Motor neuron (in vitro differentiated cells): Measurements from ENCODE around the gene ATXN7L2. TPM values are rescaled to one million over a fixed set of nuclear protein-coding genes. Genes with fewer than 3 reads are reported as not detected.
"Not testable (repeated sequence)": the region's sequence is repeated elsewhere in the genome, so short reads cannot be mapped to it uniquely, and the experiment has no call there.

Experiments
- ATAC-seq, 8 experiments: fragments of 200-7000 bp; cut with Tn5 transposase; replicated peaks in 6 of 8; 2 replicates each; pipeline ENCODE4 v1.8.0; 2021; ENCODE audit warnings: mild to moderate bottlenecking in 8 of 8, moderate library complexity in 8 of 8
- H3K27ac ChIP-seq, 2 donors: fragments of 250-450 bp; sonication (Bioruptor Pico); 2 replicates each; pipeline ENCODE4 v1.9.0; 2021; ENCODE audit warnings: antibody characterized with exemption in 2 of 2, mild to moderate bottlenecking in 2 of 2, moderate library complexity in 1 of 2
- H3K4me1 ChIP-seq, 2 donors: fragments of 250-450 bp; sonication (Bioruptor Pico); replicated peaks in 1 of 2; 2 replicates each; pipeline ENCODE4 v1.6.1; 2021; ENCODE audit warnings: antibody characterized with exemption in 2 of 2, mild to moderate bottlenecking in 2 of 2, moderate library complexity in 1 of 2
- H3K4me3 ChIP-seq, 5 donors: fragments of 250-450 bp; sonication (Bioruptor Pico); 2 replicates each; pipeline ENCODE4 v1.9.0; 2021; ENCODE audit warnings: antibody characterized with exemption in 5 of 5, mild to moderate bottlenecking in 5 of 5, moderate library complexity in 4 of 5
- WGBS, 10 experiments: fragments of 450-650 bp; shearing (Covaris generic); methylation state at CpG; one replicate each; pipeline ENCODE4 v1.0.0; 2022; 5-methylcytosine and 5-hydroxymethylcytosine counted together
- in situ Hi-C, 9 experiments: fragments of 400-800 bp; cut with MboI; loops; one replicate each; pipeline ENCODE4 v1.15.0; 2021; ENCODE audit warnings: low sequenced_read_pairs in 9 of 9, low pct_unique_long_range_greater_than_20kb in 2 of 9; ENCODE audit not compliant: unreplicated experiment in 9 of 9
- total RNA-seq, 8 experiments: library from RNA; unstranded; fragments of 300-600 nt; gene quantifications; 2 replicates each; pipeline versions ENCODE4 v1.2.3 to v1.2.4, GENCODE V29; 2022

Gene ATXN7L2
- total RNA-seq, 8 experiments from 2014 or later: 3.7 to 20.1 (median 9.8) TPM

DNA sequence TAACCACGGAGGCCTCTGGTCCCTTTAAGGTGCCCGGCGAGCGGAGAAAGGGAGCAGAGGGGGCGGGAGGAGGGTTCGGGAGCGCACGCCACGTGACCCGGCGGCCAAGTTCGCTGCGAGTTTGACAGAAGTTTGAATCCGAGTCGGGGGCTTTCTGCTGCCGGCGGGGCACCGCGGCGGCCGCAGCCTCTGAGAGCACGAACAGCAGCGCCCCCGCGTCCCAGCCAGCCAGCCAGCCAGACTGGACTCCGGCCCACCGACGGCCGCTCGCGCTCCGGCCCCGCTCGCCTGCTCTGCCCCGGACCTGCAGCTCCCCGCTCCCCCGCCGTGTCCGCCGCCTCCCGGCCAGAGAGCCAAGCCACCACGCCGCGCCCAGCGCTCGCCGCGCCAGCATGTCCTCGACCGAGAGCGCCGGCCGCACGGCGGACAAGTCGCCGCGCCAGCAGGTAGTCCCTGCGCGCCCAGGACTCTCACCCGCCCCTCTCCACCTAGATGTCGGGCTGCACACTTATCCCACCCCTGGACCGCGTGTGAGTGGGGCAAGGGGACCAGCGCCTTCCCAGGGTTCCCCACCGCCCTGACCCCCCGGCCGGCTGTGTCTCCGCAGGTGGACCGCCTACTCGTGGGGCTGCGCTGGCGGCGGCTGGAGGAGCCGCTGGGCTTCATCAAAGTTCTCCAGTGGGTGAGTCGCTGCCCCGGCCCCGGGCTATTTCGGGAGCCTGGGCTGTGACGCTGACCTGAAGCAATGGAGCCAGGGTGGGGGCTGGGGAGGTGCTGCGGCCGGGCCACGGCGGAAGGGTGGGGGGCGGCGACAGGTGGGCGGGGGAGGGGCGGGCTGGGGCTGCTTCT, 17.0 kb upstream of the ATXN7L2 start, which contains the start of gene SYPL2:
Gene SYPL2 (plus strand): TSS at position 95 of the 849 bp plus-strand sequence. CDS start 298 bp downstream, at position 393.
- H3K4me1 ChIP-seq: peaks cover 2 to 4% of the 10 kb centered on the region in 2 donors
- H3K27ac ChIP-seq: no peak within 1 kb of the TSS
- WGBS, 10 experiments: 0% methylated on average over 5 of the region's 88 CpGs; no CpG with 5 or more reads in 9 of the 10 experiments
- in situ Hi-C loops: no loop called here
- peak within 1 kb of the TSS; percentile 17 to 38 (median 32) for H3K4me3 ChIP-seq
- peak; percentile 75 to 88 (median 80) for ATAC-seq

DNA sequence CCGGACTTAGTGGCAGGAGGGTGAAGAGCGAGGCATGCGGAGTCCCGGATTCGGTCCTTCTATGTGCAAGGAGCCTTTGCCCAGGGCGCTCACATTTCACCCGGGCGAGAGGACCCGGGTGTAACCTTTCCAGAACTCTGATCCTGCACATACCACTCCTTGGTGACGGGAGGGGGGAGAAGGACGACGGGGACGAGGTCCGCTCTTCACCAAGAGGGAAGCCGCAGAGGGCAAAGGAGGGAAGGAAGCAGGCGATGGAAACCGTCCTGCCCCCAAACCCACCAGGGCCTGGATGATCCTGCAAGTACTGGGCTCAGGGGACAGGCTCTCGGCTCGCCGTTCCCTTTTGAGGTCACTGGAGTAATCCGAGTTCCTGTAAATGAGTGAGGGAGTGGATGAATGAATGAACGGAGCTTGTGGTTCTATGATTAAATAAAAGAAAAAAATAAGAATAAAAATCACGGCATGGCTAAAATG, 16.4 kb upstream of the ATXN7L2 start:
- Histone ChIP-seq H3K4me3 (peak overlapping the region in 2 of 5 donors; percentile 36 to 38), H3K4me1 (peaks cover 2 to 4% of the 10 kb centered on the region in 2 donors), H3K27ac (no peak overlapping the region)
- WGBS, 10 experiments: 20 to 100% (median 47%) methylated on average over 1 to 12 of the region's 23 CpGs; no CpG with 5 or more reads in 1 of the 10 experiments
- ATAC-seq: peak in 4 of 8 experiments; percentile 7 to 35 (median 25)
- in situ Hi-C loops: no loop called here

DNA sequence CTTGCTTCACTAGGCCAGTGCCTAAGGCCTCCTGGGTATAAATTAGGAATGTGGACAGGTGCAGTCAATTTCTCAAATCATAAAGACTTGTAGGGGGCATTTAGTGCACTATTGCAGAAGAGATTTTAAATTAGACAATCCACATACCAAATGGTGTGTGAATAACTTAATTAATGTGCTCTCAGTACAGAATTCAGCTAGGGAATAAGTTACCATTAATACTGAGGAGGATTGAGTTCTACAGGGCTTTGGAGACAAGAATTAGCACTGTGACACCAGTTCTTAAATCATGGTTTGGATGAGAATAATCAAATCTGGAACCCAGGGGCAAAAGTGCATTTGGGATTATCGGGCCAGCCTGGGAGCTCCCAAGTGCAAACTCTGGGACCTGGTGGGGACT, 15.6 kb upstream of the ATXN7L2 start:
- peaks cover 2 to 4% of the 10 kb centered on the region in 2 donors for H3K4me1 ChIP-seq
- ATAC-seq: no peak
- no peak overlapping the region for H3K4me3 ChIP-seq
- WGBS, 10 experiments: 55 to 100% (median 73%) methylated on average over 1 of the region's 1 CpG; no CpG with 5 or more reads in 4 of the 10 experiments
- in situ Hi-C loops: no loop called here
- H3K27ac ChIP-seq: no peak overlapping the region

DNA sequence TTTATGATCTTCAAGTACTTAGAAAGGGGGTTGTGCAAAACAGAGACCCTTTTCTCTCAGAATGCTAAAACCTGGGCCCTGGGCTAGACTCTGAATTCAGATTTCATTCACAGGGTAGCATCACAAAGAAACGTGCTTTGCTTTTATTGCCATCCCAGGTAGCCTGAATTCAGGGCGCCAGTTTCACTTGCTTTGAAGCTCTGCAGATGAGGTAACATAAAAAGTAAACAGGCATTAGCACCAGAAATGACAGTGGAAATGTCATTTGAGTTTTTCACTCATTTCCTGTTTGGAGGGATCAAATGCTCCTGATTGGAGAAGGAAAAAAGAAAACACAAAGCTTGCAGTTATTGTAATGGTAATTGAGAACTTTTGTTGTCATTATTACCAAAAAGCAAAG, 14.8 kb upstream of the ATXN7L2 start:
- H3K4me3 ChIP-seq: no peak overlapping the region
- peaks cover 2 to 4% of the 10 kb centered on the region in 2 donors for H3K4me1 ChIP-seq
- ATAC-seq: no peak
- H3K27ac ChIP-seq: no peak overlapping the region
- in situ Hi-C loops: no loop called here
- WGBS, 10 experiments: 0 to 20% (median 3%) methylated on average over 1 to 2 of the region's 2 CpGs

DNA sequence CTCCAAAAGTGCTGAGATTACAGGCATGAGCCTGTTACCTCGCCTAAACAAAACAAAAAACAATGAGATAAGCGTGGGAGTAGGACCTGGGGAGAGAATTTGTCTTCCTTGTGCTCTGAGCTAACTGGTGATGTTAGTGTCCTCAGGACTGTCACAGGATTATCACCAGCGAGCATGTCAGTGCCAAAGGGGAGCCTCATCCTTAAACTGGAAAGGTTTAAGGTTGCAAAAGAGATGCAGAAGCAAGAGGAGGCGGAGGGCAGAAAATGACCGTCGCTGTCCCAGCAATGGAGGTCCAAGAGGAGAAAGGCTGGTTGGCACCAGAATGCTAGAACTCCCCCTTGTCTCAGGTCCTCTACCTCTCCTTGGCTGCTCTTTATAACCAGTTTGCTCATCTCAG, 13.5 kb upstream of the ATXN7L2 start:
- 0 to 93% (median 40%) methylated on average over 1 to 6 of the region's 6 CpGs; no CpG with 5 or more reads in 2 of the 10 experiments for WGBS, 10 experiments
- Histone ChIP-seq H3K4me3 (no peak overlapping the region), H3K27ac (no peak overlapping the region), H3K4me1 (peaks cover 0 to 2% of the 10 kb centered on the region in 2 donors)
- in situ Hi-C loops: no loop called here
- ATAC-seq: no peak

DNA sequence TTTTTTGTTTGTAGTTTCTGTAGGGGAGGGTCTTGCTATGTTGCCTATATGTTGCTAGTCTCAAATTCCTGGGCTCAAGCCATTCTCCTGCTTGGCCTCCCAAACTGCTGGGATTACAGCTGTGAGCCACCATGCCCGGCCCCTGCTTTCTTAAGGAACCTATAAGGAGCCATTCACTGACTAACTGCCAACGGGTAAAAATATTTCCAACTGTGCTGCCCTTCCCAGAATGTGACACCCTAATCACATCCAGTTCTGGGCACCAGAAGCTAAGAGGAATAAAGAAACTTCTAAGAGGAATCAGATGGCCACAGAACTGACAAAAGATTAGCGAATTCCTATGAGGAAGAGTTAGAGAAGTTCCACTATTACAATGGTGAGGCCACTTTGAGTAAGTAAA, 10.9 kb upstream of the ATXN7L2 start:
- in situ Hi-C loops: no loop called here
- H3K27ac ChIP-seq: no peak overlapping the region
- H3K4me1 ChIP-seq: peaks cover 0 to 2% of the 10 kb centered on the region in 2 donors
- WGBS, 10 experiments: 17 to 71% (median 32%) methylated on average over 1 to 3 of the region's 3 CpGs; no CpG with 5 or more reads in 4 of the 10 experiments
- ATAC-seq: no peak
- H3K4me3 ChIP-seq: no peak overlapping the region

DNA sequence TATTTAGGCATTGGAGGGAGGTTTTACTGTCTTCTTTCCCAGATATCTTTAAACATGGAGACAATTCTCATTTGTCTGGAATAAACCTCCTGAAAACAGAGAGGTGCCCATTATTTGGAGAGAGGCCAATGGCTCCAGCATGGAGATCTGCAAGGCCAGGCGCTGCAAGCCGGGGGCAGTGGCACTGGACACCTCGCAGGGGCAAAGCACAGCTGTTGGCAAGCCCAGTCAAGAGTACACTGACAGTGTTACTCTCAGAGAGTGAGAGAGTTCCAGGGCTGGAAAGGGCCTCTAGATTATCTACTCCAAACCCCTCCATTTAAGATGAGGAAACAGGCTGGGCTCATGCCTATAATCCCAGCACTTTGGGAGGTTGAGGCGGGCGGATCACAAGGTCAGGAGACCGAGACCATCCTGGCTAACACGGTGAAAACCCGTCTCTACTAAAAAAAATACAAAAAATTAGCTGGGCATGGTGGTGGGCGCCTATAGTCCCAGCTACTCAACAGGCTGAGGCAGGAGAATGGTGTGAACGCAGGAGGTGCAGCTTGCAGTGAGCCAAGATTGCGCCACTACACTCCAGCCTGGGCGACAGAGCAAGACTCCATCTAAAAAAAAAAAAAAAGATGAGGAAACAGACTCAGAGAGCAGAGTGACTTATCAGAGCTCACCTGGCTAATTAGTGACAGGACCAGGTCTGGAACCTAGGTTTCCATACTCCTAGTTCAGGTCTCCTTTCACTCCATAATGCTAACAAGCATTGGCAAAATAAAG, 10.2 kb upstream of the ATXN7L2 start:
- in situ Hi-C loops, H3K27ac ChIP-seq, H3K4me3 ChIP-seq, ATAC-seq, H3K4me1 ChIP-seq: not testable (repeated sequence)
- WGBS, 10 experiments: 35 to 100% (median 75%) methylated on average over 2 to 12 of the region's 12 CpGs; no CpG with 5 or more reads in 4 of the 10 experiments

DNA sequence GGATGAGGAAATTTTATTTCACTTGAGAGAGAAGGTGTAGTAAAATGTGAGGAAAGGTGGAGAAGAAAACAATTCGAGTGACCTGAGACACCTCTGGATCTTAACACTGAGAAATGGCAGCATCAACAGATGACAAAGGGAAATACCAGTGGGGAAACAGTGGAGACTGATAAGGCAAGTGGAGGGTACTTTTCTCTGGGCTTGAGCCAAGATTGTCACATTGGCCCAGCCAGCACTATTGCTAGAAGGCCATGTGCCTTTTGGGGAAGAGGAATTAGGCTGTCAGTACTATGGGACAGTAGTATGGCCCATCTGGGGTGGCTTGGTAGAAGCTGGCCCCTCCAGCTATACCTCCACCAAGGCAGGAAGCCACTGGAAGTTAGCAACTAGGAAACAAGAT, 9.0 kb upstream of the ATXN7L2 start:
- Histone ChIP-seq H3K27ac (no peak overlapping the region), H3K4me1 (no peaks in the 10 kb centered on the region), H3K4me3 (no peak overlapping the region)
- 0 to 100% (median 49%) methylated on average over 1 of the region's 1 CpG; no CpG with 5 or more reads in 4 of the 10 experiments for WGBS, 10 experiments
- ATAC-seq: no peak
- in situ Hi-C loops: no loop called here

DNA sequence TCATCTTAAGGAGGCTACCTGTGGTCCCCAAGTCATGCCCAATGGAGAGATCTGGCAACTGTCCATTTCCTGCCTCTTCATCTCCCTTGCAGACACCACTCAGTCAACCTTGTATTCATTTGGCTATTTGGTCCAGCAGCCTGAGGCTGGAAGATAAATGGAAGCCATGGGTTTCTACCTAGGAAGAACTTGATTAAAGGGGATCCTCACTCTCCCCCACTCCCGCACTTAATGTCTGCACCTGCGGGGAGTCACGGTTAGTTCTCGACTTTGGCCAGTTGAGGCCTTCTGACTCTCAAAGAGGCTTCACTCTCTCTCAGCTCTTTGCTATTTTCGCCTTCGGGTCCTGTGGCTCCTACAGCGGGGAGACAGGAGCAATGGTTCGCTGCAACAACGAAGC, 8.4 kb upstream of the ATXN7L2 start:
- no peak for ATAC-seq
- no peak overlapping the region for H3K27ac ChIP-seq
- in situ Hi-C loops: no loop called here
- H3K4me3 ChIP-seq: no peak overlapping the region
- WGBS, 10 experiments: 47 to 93% (median 76%) methylated on average over 2 to 9 of the region's 9 CpGs; no CpG with 5 or more reads in 2 of the 10 experiments
- H3K4me1 ChIP-seq: no peaks in the 10 kb centered on the region

DNA sequence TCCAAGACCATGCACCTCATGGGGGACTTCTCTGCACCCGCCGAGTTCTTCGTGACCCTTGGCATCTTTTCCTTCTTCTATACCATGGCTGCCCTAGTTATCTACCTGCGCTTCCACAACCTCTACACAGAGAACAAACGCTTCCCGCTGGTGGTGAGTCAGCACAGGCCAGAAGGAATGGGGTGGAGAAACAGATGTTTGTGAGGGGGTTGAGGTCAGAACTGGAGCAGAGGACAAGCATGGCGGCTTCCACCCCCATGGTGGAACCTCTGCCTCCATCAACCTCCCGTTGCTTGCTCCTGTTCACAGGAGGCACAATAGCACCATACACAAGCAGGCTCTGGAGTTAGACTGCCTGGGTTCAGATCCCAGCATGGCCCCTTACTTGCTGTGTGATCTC, 6.9 kb upstream of the ATXN7L2 start:
- H3K4me1 ChIP-seq: peaks cover 0 to 4% of the 10 kb centered on the region in 2 donors
- H3K4me3 ChIP-seq: no peak overlapping the region
- no peak overlapping the region for H3K27ac ChIP-seq
- ATAC-seq: no peak
- in situ Hi-C loops: no loop called here
- WGBS, 10 experiments: 60 to 90% (median 81%) methylated on average over 1 to 6 of the region's 8 CpGs; no CpG with 5 or more reads in 3 of the 10 experiments

DNA sequence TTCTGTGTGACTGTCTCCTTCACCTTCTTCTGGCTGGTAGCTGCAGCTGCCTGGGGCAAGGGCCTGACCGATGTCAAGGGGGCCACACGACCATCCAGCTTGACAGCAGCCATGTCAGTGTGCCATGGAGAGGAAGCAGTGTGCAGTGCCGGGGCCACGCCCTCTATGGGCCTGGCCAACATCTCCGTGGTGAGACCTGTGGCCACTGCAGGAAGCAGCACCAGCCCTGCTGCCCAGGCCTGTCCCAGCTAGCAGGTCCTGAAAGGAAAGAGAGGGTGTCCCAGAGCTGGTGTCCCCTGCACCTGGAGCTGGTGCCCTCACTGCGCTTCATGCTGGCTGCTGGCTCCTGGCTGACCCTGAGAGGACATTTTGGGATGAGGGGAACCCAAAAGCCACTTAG, 5.9 kb upstream of the ATXN7L2 start:
- no peak overlapping the region for H3K27ac ChIP-seq
- in situ Hi-C loops: no loop called here
- peaks cover 6 to 9% of the 10 kb centered on the region in 2 donors for H3K4me1 ChIP-seq
- H3K4me3 ChIP-seq: no peak overlapping the region
- 0 to 80% (median 56%) methylated on average over 1 to 5 of the region's 6 CpGs; no CpG with 5 or more reads in 4 of the 10 experiments for WGBS, 10 experiments
- peak in 2 of 8 experiments; percentile 24 to 26 for ATAC-seq

DNA sequence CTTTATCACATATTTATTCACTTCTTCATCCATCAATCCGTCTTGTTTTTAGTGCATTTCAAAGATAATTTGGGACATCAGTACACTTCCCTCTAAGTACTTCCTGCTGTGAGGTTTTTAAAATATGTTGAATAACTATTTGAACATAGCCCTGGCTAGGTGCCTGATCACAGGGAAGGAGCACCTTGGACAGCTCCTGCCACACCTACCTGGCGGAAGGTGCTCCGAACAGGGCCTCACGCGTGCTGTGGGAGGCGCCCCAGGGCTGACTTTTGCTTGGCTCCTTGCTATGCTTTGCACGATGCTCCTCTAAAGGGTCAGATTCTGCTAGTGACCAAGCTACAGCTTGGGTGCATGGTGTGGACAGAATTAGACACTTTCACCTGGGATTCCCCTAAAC, 4.9 kb upstream of the ATXN7L2 start:
- WGBS, 10 experiments: 0 to 34% (median 21%) methylated on average over 1 to 7 of the region's 7 CpGs; no CpG with 5 or more reads in 3 of the 10 experiments
- no peak overlapping the region for H3K4me3 ChIP-seq
- ATAC-seq: no peak
- H3K4me1 ChIP-seq: peaks cover 6 to 9% of the 10 kb centered on the region in 2 donors
- in situ Hi-C loops: no loop called here
- no peak overlapping the region for H3K27ac ChIP-seq

DNA sequence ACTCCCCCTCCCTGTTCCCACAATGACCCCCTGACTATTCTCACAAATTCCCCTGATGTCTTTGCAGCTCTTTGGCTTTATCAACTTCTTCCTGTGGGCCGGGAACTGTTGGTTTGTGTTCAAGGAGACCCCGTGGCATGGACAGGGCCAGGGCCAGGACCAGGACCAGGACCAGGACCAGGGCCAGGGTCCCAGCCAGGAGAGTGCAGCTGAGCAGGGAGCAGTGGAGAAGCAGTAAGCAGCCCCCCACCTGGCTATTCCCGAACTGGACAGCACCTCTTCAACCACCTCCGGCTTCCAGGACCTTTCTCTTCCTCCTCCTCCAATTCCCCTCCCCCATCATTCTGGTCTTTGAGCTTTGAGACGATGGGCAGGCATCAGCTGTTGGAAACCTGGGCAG, 4.4 kb upstream of the ATXN7L2 start:
- Histone ChIP-seq H3K27ac (no peak overlapping the region), H3K4me3 (no peak overlapping the region), H3K4me1 (peaks cover 6 to 9% of the 10 kb centered on the region in 2 donors)
- no peak for ATAC-seq
- in situ Hi-C loops: no loop called here
- WGBS, 10 experiments: 0 to 100% (median 64%) methylated on average over 1 to 5 of the region's 5 CpGs; no CpG with 5 or more reads in 2 of the 10 experiments
